ACC112 (cell line): ENCODE results near the gene FAM151A.

Source experiments
- H2AFZ ChIP-seq: fragments of 200-600 bp; sonication (generic); one replicate; pipeline ENCODE4 v1.6.0; 2017; ENCODE audit warnings: antibody characterized with exemption, low read length; ENCODE audit not compliant: unreplicated experiment
- H3K27ac ChIP-seq: fragments of 200-600 bp; sonication (generic); 2 replicates; pipeline ENCODE4 v1.5.1; 2014; ENCODE audit warnings: low read depth, mild to moderate bottlenecking, antibody characterized with exemption, low read length, moderate library complexity
- H3K27me3 ChIP-seq: fragments of 200-600 bp; sonication (generic); 2 replicates; pipeline ENCODE4 v1.6.1; 2014; ENCODE audit warnings: mild to moderate bottlenecking, antibody characterized with exemption, low read length, moderate library complexity, mixed read lengths; ENCODE audit not compliant: insufficient read depth
- H3K36me3 ChIP-seq: fragments of 200-600 bp; sonication (generic); 2 replicates; pipeline ENCODE4 v1.6.1; 2016; ENCODE audit warnings: mild to moderate bottlenecking, antibody characterized with exemption, low read length, moderate library complexity, mixed read lengths; ENCODE audit not compliant: insufficient read depth
- H3K4me1 ChIP-seq: fragments of 200-600 bp; sonication (generic); one replicate; pipeline ENCODE4 v1.6.1; 2016; ENCODE audit warnings: low read length, mixed read lengths; ENCODE audit not compliant: insufficient read depth, unreplicated experiment, control insufficient read depth
- H3K4me3 ChIP-seq: fragments of 200-600 bp; sonication (generic); 2 replicates; pipeline ENCODE4 v1.5.1; 2014; ENCODE audit warnings: mild to moderate bottlenecking, low read depth, low read length
- H3K79me2 ChIP-seq: fragments of 200-600 bp; sonication (generic); one replicate; pipeline ENCODE4 v1.6.0; 2016; ENCODE audit warnings: low read length; ENCODE audit not compliant: control insufficient read depth, unreplicated experiment, insufficient read depth

The FAM151A gene

DNA sequence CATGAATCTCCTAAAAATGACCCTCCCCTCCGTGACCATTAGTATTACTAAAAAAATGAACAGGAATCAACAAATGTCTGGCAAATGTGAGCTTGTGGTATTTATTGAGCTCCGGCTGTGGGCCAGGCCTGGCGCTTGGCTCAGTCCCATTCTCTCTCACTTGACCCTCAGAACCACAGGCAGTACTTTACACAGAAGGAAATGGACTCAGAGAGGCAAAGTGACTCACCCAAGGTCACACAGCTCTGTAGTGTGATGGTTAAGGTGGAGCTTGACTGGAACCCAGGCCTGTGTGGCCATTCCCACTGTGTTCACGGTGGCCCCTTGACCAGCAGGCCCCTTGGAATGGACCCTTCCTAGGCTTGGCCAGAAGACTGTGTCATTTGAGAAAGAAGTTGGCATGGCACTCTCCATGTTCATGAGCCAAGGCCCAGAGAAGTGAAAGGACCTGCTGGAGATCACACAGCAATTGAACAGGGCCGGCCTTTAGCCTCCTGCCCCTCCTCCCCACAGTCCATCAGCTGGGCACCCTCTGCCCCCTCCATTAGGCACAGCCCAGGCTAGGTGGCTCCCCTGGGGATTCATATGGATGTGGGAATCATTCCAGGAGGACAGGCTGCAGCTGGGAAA is 32.1 kb downstream of the FAM151A start:
- Histone ChIP-seq H3K79me2 (no peaks in the 10 kb centered on the region), H3K27me3 (no peaks in the 10 kb centered on the region), H3K36me3 (no peaks in the 10 kb centered on the region), H3K4me1 (no peaks in the 10 kb centered on the region), H3K4me3 (no peak overlapping the region), H2AFZ (no peak overlapping the region), H3K27ac (no peak overlapping the region)

DNA sequence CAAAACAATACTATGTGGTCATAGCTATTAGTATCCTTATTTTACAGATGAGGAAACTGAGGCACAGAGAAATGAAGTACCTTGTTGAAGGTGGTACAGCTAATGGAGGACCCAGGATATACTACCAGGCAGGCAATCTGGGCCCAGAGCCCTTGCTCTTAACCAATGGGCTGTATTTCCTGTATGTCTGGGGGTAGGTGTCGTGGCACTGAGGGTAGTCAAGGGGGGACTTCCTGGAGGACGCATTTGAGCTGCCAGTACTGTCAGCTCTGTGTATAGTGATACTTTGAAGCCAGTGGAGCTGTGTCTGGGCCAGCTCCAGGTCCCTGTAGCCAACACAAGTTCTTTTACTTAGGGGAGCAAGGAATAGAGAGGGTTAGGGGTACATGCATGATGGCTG is 34.9 kb downstream of the FAM151A start:
- no peaks in the 10 kb centered on the region for H3K79me2 ChIP-seq
- no peak overlapping the region for H3K27ac ChIP-seq
- H2AFZ ChIP-seq = no peak overlapping the region
- H3K36me3 ChIP-seq = no peaks in the 10 kb centered on the region
- no peaks in the 10 kb centered on the region for H3K4me1 ChIP-seq
- H3K4me3 ChIP-seq = no peak overlapping the region
- H3K27me3 ChIP-seq = no peaks in the 10 kb centered on the region

DNA sequence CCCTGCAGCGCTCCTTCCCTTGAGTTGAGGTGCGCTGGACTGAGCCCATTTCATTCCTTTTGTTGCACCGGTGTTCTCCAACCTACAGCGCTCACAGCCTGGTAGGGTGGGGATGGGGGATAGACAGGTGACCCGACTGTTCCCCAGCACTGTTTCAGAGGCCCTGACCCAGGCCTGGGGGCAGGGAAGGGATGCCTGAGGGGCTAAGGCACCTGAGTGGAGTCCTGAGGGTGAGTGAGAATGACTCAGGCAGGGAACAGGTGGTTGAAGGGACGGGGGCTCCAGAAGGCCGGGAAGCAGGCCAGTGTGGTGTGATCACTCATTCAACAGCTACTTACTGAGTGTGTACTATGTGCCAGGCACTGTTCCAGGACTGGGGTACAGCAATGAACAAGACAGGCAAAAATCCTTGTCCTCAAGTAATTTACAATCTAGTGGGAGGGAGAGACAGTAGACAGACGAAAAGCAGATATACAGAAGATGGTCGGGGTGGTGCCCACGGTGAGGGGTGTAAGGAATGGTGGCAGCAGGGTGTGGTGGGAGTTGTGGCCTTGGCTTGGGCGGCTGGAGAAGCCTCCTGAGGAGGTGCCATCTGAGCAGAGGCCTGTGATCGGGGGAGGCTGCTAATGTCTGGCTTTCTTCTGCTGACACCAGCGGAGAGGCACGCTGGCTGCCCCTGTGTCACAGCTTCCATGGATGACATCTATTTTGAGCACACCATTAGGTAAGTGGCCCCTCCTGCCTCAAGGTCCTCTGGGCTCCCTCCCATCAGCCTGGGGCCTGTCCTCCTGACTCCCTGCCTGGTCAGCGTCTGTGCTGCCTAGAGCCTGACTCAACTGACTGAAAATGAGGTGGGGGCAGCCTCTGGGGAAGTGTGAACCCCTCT is 37.9 kb downstream of the FAM151A start:
- Histone ChIP-seq H3K36me3 (no peaks in the 10 kb centered on the region), H3K4me3 (no peak overlapping the region), H3K79me2 (no peaks in the 10 kb centered on the region), H3K4me1 (peaks cover 8% of the 10 kb centered on the region), H2AFZ (no peak overlapping the region), H3K27ac (no peak overlapping the region), H3K27me3 (no peaks in the 10 kb centered on the region)

DNA sequence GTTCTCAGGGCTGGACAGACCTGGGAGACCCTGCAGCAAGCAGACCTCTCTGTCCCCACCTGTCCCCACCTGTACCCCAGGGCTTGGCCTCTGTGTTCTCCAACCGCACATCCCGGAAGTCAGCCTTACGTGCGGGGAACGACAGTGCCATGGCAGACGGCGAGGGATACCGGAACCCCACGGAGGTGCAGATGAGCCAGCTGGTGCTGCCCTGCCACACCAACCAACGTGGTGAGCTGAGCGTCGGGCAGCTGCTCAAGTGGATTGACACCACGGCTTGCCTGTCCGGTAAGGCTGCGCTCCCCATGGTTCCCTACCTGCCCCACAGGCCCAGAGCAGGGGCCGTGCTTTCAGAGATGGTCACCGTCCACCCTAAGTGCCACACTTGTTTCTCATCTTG is 38.8 kb downstream of the FAM151A start:
- no peaks in the 10 kb centered on the region for H3K36me3 ChIP-seq
- no peak overlapping the region for H3K4me3 ChIP-seq
- peaks cover 8% of the 10 kb centered on the region for H3K4me1 ChIP-seq
- H3K27me3 ChIP-seq = no peaks in the 10 kb centered on the region
- H2AFZ ChIP-seq = no peak overlapping the region
- H3K27ac ChIP-seq = no peak overlapping the region
- H3K79me2 ChIP-seq = no peaks in the 10 kb centered on the region

DNA sequence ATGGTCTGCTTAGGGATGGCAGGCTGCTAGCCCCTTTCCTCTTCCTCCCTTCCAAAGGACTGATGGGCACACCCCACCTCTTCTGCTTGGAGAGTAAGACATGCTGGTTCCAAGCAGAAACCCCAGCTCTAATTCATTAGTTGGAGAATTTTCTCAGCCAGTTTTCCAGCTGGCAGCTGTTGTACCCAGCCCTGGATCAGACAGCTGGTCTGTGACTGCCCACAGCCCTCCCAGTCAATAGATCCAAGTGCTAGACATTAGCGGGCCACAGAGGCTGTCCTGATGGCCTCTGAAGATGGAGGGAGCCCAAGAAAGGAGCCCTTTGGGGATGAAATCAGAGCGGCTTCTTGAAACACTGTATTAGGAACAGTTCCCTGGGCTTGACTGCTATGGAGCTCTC is 39.5 kb downstream of the FAM151A start:
- no peak overlapping the region for H3K27ac ChIP-seq
- no peak overlapping the region for H3K4me3 ChIP-seq
- no peaks in the 10 kb centered on the region for H3K79me2 ChIP-seq
- no peak overlapping the region for H2AFZ ChIP-seq
- no peaks in the 10 kb centered on the region for H3K27me3 ChIP-seq
- H3K36me3 ChIP-seq = no peaks in the 10 kb centered on the region
- peaks cover 8% of the 10 kb centered on the region for H3K4me1 ChIP-seq

GRCh38 chr1:54583307-54583686 is 40.0 kb downstream of the FAM151A start:
- Histone ChIP-seq H3K4me3 (no peak overlapping the region), H3K27ac (no peak overlapping the region), H3K36me3 (no peaks in the 10 kb centered on the region)

GRCh38 chr1:54582566-54583306 is 40.6 kb downstream of the FAM151A start:
- Histone ChIP-seq H3K79me2 (no peaks in the 10 kb centered on the region), H2AFZ (no peak overlapping the region), H3K4me3 (no peak overlapping the region), H3K4me1 (peaks cover 8% of the 10 kb centered on the region), H3K27me3 (no peaks in the 10 kb centered on the region), H3K36me3 (no peaks in the 10 kb centered on the region), H3K27ac (no peak overlapping the region)

More at GRCh38 chr1:54583307-54583686, 40.0 kb downstream of the FAM151A start:
- no peaks in the 10 kb centered on the region for H3K79me2 ChIP-seq
- H3K4me1 ChIP-seq = peaks cover 8% of the 10 kb centered on the region
- no peak overlapping the region for H2AFZ ChIP-seq
- no peaks in the 10 kb centered on the region for H3K27me3 ChIP-seq

- H3K36me3 ChIP-seq = no peaks in the 10 kb centered on the region
- no peak overlapping the region for H2AFZ ChIP-seq
- H3K27me3 ChIP-seq = no peaks in the 10 kb centered on the region
- no peak overlapping the region for H3K27ac ChIP-seq
- H3K4me3 ChIP-seq = no peak overlapping the region
- H3K4me1 ChIP-seq = peaks cover 8% of the 10 kb centered on the region
- H3K79me2 ChIP-seq = no peaks in the 10 kb centered on the region
Observed at GRCh38 chr1:54581621-54582035, 41.7 kb downstream of the FAM151A start.

DNA sequence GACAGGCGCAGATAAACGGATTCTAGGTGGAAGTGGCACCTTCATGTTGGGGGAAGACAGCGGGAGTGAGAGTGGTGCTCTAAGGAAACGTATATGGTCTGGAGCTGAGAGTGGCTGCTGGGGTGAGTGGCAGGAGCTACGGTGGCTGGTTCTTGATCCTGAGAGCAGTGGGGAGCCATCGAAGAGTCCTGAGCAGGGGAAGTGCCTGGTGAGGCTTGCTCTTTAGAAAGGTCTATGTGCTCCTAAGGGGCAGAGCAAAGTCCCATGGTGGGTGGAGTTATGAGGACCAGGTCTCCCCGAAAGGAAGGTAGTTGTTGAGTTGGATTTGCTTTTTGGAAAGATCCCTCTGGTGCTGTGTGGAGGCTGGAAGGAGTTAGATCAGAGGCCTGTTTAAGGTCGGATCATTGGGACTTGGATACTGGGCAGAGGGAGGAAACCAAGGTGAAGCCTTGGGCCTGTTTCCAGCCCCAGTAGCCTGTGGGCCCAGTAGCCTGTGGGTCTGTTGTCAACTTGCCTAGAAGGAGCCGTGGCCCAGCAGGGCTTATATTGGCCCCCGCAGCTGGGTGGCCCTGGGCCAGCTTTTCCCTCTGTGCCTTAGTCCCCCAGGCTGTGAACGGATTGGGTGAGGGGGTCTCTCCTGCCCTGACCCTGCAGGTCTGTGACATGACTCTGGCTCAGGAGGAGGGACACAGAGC is 42.3 kb downstream of the FAM151A start:
- peaks cover 8% of the 10 kb centered on the region for H3K4me1 ChIP-seq
- no peaks in the 10 kb centered on the region for H3K79me2 ChIP-seq
- H3K36me3 ChIP-seq = no peaks in the 10 kb centered on the region
- H3K27me3 ChIP-seq = no peaks in the 10 kb centered on the region
- H2AFZ ChIP-seq = no peak overlapping the region
- H3K27ac ChIP-seq = no peak overlapping the region
- no peak overlapping the region for H3K4me3 ChIP-seq

GRCh38 chr1:54579337-54579781 is 44.0 kb downstream of the FAM151A start:
- Histone ChIP-seq H3K4me3 (no peak overlapping the region), H3K4me1 (peaks cover 8% of the 10 kb centered on the region), H3K27me3 (no peaks in the 10 kb centered on the region), H2AFZ (no peak overlapping the region), H3K36me3 (no peaks in the 10 kb centered on the region), H3K27ac (no peak overlapping the region), H3K79me2 (no peaks in the 10 kb centered on the region)
